Measurements from ENCODE around the gene CFAP20.

The CFAP20 gene

GRCh38 chr16:58124601-58124915 lies 4.6 kb downstream of the CFAP20 start:
- DNase-seq (ENCODE audit: low spot score): no peak

- no peak for DNase-seq (ENCODE audit: low spot score)
Observed at GRCh38 chr16:58123896-58124600, 5.1 kb downstream of the CFAP20 start.

GRCh38 chr16:58121132-58121531 lies 8.0 kb downstream of the CFAP20 start:
- no peak for DNase-seq (ENCODE audit: low spot score)

DNA sequence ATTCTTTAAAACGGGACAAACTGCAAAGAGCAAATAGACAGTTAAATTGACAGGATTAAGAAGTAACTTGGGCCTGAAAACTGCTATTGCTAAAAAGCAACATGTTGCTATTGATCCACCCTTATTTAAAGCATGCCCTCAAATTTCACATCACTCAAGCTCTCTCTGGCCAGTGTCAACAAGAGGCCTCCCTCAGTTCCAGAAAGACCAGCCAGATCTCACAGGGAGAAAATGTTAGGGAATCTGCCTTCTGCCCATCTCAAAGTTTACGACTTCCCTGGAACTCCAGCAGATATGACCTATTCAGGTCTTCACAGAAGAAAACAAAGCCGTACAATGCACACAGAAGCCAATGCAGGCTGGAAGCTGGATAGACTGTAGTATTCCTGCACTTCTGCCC lies 8.9 kb downstream of the CFAP20 start:
- DNase-seq (ENCODE audit: low spot score): no peak

DNA sequence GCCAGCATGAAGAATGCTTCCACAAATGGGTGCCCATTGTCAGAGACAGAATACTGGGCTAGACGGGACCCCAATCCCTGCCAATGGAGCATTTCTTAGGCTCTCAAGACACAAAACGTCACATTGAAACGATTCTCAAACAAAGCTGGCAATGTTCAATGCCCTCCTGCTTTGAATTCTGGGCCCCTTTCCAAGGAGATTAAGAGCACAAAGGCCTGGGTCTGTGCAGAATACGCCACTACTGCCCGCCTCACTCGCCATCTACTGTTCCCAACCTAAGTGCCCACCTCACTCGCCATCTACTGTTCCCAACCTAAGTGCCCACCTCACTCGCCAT lies 9.7 kb downstream of the CFAP20 start:
- no peak for DNase-seq (ENCODE audit: low spot score)

DNA sequence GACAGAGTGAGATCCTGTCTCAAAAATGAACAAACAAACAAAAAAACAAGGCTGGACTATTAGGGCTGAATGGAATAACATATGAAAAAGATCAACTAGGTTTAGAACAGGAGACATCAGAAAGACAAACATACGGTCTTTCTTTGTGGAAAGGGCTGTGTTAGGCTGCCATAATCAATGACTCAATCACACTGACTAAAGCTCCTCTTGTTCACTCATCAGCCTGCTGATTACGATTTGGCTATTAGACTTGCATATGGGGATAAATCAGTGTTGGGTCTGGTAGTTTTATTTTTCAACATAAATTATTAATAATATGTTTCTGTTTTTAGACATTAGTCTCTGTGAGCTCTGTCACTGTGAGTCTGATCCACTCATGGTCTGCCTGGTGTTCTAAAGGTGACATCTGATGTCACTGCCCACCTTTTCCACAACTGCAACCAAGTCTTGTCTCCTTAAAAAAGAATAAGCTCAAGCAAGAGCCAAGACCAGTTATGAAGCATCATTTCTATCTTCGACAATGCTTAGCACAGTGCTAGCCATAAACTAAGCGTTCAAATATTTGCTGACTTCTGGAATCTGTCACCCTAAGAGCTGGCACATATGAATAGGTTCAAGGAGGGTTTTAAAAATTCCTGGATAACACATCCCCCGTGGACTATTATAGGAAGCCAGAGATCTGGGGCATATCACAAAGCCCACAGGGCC lies 10.2 kb downstream of the CFAP20 start:
- no peak for DNase-seq (ENCODE audit: low spot score)

- DNase-seq (ENCODE audit: low spot score): no peak
Observed at GRCh38 chr16:58116529-58116928, 12.7 kb downstream of the CFAP20 start.

- DNase-seq (ENCODE audit: low spot score): no peak
Observed at GRCh38 chr16:58116081-58116480, 13.1 kb downstream of the CFAP20 start.

GRCh38 chr16:58114827-58115825 lies 14.1 kb downstream of the CFAP20 start:
- no peak for DNase-seq (ENCODE audit: low spot score)

- no peak for DNase-seq (ENCODE audit: low spot score)
Observed at GRCh38 chr16:58111302-58111627, 17.9 kb downstream of the CFAP20 start.

- no peak for DNase-seq (ENCODE audit: low spot score)
Observed at GRCh38 chr16:58110571-58111301, 18.4 kb downstream of the CFAP20 start.

DNA sequence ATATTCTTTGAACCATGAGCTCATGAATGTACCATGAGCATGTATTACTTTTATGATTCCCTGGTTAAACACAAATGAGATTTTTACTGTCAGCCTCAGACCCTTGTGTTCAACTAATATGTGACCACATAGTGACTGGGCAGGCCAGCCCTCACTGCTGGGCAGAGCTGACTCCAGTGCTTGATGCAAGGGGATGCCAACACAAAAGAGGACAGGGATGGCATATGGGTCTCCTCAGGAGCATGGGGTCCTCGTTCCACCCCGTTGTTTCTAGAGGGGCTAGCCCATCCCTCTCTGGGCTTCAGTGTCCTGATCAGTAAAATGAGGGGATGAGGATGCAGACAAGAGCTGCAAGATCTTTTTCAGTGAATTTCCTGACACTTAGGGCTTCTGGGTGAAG lies 19.3 kb downstream of the CFAP20 start:
- DNase-seq (ENCODE audit: low spot score): no peak

DNA sequence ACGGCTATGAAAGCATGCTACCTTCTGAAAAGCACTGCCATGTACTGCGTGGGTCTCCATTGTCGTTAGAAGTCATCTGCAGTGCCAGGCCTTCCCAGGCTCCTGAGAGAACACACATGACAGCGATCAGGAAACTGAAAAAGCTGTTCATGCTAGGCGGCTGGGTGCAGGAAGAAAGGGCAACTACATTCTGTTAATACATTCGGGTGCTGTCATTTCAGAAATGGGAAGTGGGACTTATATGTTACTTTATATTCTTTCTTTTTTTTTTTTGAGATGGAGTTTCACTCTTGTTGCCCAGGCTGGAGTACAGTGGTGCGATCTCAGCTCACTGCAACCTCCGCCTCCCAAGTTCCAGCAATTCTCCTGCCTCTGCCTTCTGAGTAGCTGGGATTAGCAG lies 19.9 kb downstream of the CFAP20 start:
- no peak for DNase-seq (ENCODE audit: low spot score)

- DNase-seq (ENCODE audit: low spot score): no peak
Observed at GRCh38 chr16:58107709-58108108, 21.5 kb downstream of the CFAP20 start.

- DNase-seq (ENCODE audit: low spot score): no peak
Observed at GRCh38 chr16:58107228-58107627, 22.0 kb downstream of the CFAP20 start.

GRCh38 chr16:58105631-58106030 lies 23.6 kb downstream of the CFAP20 start:
- peak; percentile 62 for DNase-seq (ENCODE audit: low spot score)

- no peak for DNase-seq (ENCODE audit: low spot score)
Observed at GRCh38 chr16:58102665-58103392, 26.4 kb downstream of the CFAP20 start.

DNA sequence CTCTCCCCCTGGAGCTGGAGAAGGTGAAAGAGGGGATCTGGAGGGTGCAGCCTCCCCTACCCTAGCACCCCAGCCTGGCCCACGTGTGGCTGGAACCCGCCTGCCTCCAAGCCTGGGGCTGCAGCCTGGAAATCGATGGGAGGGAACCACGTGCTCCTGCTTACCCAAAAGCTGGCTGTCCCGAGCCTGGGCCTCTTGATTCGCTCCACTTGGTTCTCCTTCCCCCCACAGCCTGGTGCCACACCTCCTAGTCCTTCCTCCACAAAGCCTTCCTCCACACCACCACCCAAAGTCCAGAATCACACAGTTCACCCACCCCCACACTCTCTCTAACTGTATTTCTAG lies 29.3 kb downstream of the CFAP20 start:
- DNase-seq (ENCODE audit: low spot score): no peak

DNA sequence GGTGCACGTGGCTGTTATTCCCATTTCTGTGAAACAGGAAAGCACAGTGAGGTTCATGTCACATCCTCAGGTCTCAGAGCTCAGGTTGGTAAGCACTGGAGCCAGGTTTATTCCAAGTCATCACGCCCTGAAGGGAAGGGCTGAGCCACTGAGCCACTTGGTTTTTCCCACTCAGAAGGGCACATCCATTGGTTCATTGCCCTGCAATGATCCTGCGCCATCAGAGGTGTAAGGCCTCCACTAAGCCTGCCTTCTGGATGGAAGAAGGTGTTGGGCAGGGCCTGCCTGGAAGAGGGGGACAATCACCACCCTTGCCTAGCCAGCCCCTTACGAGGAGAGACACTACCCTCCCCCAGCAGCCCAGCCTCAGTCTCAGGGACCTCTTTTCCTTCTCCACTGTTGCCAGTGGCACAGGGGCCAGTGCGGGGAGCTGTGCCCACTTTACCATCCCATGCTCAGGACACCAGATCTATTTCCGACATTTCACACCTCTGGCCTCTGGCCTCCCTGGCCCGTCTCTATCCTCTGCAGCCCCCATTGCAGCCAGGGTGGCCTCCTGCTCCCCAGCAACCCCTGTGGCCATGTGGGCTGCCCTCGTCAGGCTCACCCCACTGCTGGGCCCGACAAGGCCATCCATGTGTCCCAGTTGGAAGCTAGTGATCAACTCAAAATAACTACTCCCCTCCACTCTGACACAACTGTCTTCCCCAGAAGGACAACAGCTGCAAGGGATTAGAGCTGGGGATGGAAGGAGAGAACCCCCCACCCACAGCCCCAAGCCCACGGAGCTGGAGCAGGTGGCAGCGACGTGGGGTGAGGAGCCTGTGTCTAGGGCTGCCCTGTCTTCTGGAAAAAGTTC lies 29.9 kb downstream of the CFAP20 start:
- no peak for DNase-seq (ENCODE audit: low spot score)

DNA sequence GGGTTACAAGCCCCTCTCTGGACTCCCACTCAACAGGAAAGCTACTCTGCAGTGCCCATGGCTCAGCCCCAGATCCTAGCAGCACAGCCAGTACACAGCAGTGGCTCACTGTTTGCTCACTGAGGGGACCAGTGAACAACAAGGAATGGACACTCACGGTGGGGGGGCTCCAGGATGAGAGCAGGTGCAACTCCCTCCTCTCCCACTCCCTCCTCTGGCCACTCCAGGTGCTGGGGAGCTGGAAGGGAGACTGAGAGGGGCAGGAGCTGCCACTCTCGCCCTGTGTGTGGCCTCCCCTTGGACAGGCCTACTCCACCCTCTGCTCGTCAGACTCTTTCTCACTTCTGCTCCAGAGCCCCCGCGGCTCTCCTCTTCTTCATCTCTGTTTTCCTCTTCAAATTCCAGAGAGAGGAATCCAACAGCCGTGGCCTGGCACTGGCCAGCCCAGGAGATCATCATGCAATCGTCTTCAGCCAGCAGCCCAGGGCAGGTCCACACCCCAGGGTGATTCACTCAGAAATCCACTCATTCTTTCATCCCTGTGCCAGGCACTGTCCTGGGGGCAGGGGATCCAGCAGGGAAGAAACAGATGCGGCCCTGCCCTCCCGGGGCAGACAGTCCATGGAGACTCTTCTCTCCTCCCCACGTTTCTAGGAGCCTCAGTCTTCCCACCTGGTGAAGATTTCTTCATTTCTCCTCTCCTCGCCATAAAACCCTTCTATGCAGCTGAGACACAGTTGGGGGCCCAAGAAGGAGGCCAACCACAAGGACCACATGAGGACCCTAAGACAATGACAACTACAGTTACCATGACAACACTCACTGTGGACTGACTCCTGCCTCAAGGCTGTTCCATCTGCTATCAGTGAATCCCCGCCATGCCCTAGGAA lies 30.7 kb downstream of the CFAP20 start:
- DNase-seq (ENCODE audit: low spot score): no peak

Measured in kidney capillary endothelial cell (primary cell).